ENCODE data around the gene PLA2G15. TPM values are rescaled to one million over a fixed set of nuclear protein-coding genes. Genes with fewer than 3 reads are reported as not detected.
"Not testable (repeated sequence)": the region's sequence is repeated elsewhere in the genome, so short reads cannot be mapped to it uniquely, and the experiment has no call there.

The PLA2G15 gene
- total RNA-seq, 1 experiment from 2014 or later, result 11.9 TPM

GRCh38 chr16:68279726-68280558 lies 34.8 kb downstream of the PLA2G15 start:
- DNase-seq (ENCODE audit: low read depth), result no peak

- no peak for DNase-seq (ENCODE audit: low read depth)
These were observed 36.3 kb downstream of the PLA2G15 start for GRCh38 chr16:68281368-68282063.

- no peak for DNase-seq (ENCODE audit: low read depth)
These were observed 36.9 kb downstream of the PLA2G15 start for GRCh38 chr16:68282064-68282452.

GRCh38 chr16:68283346-68283745 lies 38.2 kb downstream of the PLA2G15 start:
- DNase-seq (ENCODE audit: low read depth), result no peak

GRCh38 chr16:68283801-68284598 lies 38.8 kb downstream of the PLA2G15 start:
- no peak for DNase-seq (ENCODE audit: low read depth)

GRCh38 chr16:68284847-68285246 lies 39.7 kb downstream of the PLA2G15 start:
- DNase-seq (ENCODE audit: low read depth), result no peak

- no peak for DNase-seq (ENCODE audit: low read depth)
These were observed 40.5 kb downstream of the PLA2G15 start for GRCh38 chr16:68285683-68286082.

- DNase-seq (ENCODE audit: low read depth), result no peak
These were observed 41.2 kb downstream of the PLA2G15 start for GRCh38 chr16:68286153-68287074.

- DNase-seq (ENCODE audit: low read depth), result peak; percentile 58
These were observed 42.4 kb downstream of the PLA2G15 start for GRCh38 chr16:68287276-68288251.

- DNase-seq (ENCODE audit: low read depth), result no peak
These were observed 43.1 kb downstream of the PLA2G15 start for GRCh38 chr16:68288252-68288650.

- not testable (repeated sequence) for DNase-seq (ENCODE audit: low read depth)
These were observed 43.6 kb downstream of the PLA2G15 start for GRCh38 chr16:68288796-68289195.

GRCh38 chr16:68289202-68289601 lies 44.0 kb downstream of the PLA2G15 start:
- DNase-seq (ENCODE audit: low read depth), result no peak

GRCh38 chr16:68289621-68290329 lies 44.6 kb downstream of the PLA2G15 start:
- no peak for DNase-seq (ENCODE audit: low read depth)

GRCh38 chr16:68290450-68290849 lies 45.3 kb downstream of the PLA2G15 start:
- DNase-seq (ENCODE audit: low read depth), result no peak

GRCh38 chr16:68291227-68291626 lies 46.1 kb downstream of the PLA2G15 start:
- no peak for DNase-seq (ENCODE audit: low read depth)

- no peak for DNase-seq (ENCODE audit: low read depth)
These were observed 47.3 kb downstream of the PLA2G15 start for GRCh38 chr16:68292425-68292824.

GRCh38 chr16:68296291-68296690 lies 51.1 kb downstream of the PLA2G15 start:
- DNase-seq (ENCODE audit: low read depth), result no peak

GRCh38 chr16:68296693-68297092 lies 51.5 kb downstream of the PLA2G15 start:
- DNase-seq (ENCODE audit: low read depth), result no peak

- no peak for DNase-seq (ENCODE audit: low read depth)
These were observed 52.7 kb downstream of the PLA2G15 start for GRCh38 chr16:68297908-68298307.

Data from Daoy (cell line).